Vagina (tissue), 2 donors: Measurements from ENCODE around the gene SLC23A1.

Experiments
- CTCF ChIP-seq, 3 experiments: fragments of 450-650 bp in 2 of 3; fragments of 200-600 bp in 1 of 3; sonication (generic) in 1 of 3; IDR thresholded peaks; one replicate each; pipeline ENCODE4 v1.5.1; 2017 to 2019; ENCODE audit warnings: antibody characterized with exemption in 3 of 3, mild to moderate bottlenecking in 2 of 3, moderate library complexity in 2 of 3
- POLR2A ChIP-seq, 2 donors: fragments of 450-650 bp; IDR thresholded peaks; one replicate each; pipeline ENCODE4 v1.6.1; 2017; ENCODE audit warnings: antibody characterized with exemption in 2 of 2, mild to moderate bottlenecking in 2 of 2, moderate library complexity in 2 of 2
- POLR2AphosphoS5 ChIP-seq, 2 donors: sonication (generic); formaldehyde crosslinking; IDR thresholded peaks; one replicate each; pipeline ENCODE4 v1.9.0; 2017; ENCODE audit warnings: antibody characterized with exemption in 2 of 2, mild to moderate bottlenecking in 2 of 2, low read depth in 1 of 2; ENCODE audit not compliant: insufficient read depth in 1 of 2

- TF ChIP-seq CTCF (IDR thresholded peaks at IDR 0.05) (no peak), POLR2A (IDR thresholded peaks at IDR 0.05) (no peak), POLR2AphosphoS5 (IDR thresholded peaks at IDR 0.05; ENCODE audit: insufficient read depth in 1 of 2, low read depth in 1 of 2) (no peak)
These were observed 8.2 kb downstream of the SLC23A1 start for GRCh38 chr5:139374909-139375308.
